ENCODE results near the gene SPATA13.

Gene SPATA13

DNA sequence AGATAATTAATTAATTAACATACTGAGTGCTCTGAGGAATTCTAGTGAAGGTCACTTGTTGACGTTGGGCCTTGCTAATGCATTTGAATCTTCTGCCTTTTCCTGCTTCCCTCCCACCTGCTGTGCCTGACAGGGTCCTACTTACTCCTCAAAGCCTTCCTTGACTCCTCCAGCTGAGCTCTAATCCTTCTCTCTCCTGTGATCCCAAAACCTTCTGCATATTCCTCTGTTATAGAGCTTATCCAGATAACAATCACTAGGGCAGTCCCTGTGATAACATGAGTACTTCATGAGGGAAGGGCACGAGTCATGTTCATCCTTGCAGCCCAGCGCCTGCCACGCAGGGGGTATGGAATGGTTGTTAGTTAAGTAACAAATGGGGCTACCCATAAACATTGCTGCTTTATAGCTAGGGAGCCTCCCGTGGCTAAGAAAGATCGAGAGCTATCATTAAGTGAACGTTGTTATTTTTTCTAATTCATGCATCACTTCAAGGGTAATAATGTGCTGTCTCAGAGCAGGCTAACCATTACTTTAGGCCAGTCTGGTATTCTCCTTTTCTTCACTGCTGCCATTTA, 19.1 kb upstream of the SPATA13 start:
- DNase-seq (ENCODE audit: low read depth): no peak

DNA sequence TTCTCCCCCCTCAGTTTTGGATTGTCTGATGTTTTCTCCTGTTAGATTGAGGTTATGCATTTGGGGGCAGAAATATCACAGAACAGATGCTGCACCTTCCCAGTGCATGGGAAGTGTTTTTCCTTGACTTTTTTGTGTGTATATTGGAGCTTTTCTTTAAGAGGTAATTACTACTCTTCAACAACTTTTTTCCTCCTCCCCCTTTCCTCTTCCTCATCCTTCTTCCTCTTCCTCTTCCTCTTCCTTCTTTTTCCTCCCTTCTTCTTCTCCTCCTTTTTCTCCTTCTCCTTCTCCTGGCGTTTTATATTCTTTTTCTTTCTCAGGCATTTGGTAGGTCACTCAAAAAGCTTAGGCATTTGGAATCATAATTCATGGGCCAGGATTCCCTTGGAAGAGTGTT, 18.1 kb upstream of the SPATA13 start:
- no peak for DNase-seq (ENCODE audit: low read depth)

DNA sequence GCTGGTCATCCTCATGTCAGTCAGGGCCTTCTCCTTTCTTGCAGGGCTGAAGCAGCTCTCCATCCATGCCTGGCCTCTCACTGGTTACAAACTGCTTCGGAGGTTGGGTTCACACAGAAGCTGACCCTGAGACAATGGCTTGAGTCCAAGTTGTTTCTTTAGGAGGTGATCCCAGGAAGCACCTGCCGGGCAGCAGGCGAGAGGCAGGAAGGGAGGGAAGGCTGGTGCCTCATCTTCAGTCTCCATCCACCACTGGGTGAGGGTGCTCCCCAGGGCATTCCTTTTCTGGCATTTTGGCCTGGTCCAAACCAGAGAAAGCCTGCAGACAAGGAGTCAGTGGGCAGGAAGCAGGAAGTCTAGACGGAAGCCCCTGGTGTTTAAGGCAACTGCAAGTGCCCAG, 17.6 kb upstream of the SPATA13 start:
- no peak for DNase-seq (ENCODE audit: low read depth)

DNA sequence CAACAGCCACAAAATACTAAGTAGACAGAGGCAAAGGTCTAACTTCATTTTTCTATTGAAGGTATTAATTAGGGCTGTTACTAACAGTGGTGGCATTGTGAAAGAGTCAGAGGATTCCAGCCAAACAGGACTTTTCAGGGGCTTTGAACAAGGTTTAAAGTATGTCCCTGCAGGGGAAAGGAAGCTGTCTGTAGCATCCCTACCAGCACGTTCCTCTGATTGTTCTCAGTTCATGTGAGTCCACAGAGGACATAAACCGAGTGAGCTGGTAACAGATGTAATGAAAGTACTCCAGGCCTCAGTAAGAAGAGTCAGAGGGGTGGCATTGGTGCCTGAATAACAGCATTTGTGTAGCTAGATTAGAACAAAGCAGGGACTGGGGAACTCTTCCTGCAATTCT, 15.3 kb upstream of the SPATA13 start:
- no peak for DNase-seq (ENCODE audit: low read depth)

DNA sequence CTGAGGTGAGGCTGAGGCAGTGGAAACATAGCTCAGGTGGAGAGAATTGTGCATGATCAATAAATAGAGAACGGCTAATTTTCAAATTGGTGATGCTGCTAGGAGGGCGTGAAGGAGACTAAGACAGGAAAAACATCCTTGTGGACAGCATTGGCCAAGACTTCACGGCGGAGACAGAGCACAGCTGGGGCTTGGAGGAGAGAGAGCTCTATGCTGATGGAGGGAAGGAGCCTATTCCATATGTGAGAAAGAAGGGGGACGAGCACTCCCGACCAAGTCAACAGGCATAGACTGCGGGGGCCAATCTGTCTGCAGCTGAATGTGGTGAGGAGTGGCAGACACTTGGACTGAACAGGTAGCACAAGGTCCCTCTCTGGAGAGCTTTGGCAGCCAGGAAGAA, 14.8 kb upstream of the SPATA13 start:
- DNase-seq (ENCODE audit: low read depth): no peak

DNA sequence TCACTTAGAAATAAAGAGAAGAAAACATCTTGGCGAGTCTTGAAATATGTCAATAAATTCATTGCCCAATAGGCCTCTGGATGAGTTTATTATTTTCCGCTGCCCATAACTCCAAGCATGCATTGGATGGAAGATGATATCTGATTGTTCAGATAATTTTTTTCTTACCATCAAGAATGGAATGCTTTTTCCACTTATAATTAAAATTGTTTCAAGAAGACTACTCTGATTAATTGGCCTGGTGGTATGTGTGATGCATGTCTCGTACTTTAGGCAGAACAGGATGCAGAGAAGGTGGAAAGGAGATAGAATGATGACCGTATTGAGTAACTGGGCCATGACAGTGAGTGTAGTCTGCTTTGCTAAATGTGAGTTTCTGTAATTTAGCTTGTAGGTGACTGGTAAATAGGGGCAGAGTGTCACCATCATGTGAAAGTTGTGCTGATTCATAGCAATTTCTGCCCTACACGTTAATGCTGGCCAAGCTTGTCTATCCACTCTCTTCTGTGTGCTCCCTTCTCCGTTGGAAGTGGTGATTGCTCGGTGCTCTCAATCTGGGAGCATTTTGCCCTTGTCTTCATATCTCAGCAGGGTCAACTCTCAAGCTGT, 13.5 kb upstream of the SPATA13 start:
- no peak for DNase-seq (ENCODE audit: low read depth)

DNA sequence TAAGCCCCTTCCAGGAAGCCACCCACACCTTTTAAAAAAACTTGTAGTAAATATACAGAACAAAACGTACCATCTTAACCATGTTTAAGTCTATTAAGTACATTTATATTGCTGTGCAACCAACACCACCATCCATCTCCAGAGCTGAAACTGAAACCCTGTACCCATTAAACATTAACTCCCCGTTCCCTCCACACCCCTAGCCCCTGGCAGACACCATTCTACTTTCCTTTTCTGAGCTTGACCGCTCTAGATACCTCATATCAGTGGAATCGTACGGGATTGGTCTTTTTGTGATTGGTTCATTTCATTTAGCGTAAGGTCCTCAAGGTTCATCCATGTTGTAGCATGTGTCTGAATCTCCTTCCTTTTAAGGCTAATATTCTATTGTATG, 13.0 kb upstream of the SPATA13 start:
- DNase-seq (ENCODE audit: low read depth): no peak

DNA sequence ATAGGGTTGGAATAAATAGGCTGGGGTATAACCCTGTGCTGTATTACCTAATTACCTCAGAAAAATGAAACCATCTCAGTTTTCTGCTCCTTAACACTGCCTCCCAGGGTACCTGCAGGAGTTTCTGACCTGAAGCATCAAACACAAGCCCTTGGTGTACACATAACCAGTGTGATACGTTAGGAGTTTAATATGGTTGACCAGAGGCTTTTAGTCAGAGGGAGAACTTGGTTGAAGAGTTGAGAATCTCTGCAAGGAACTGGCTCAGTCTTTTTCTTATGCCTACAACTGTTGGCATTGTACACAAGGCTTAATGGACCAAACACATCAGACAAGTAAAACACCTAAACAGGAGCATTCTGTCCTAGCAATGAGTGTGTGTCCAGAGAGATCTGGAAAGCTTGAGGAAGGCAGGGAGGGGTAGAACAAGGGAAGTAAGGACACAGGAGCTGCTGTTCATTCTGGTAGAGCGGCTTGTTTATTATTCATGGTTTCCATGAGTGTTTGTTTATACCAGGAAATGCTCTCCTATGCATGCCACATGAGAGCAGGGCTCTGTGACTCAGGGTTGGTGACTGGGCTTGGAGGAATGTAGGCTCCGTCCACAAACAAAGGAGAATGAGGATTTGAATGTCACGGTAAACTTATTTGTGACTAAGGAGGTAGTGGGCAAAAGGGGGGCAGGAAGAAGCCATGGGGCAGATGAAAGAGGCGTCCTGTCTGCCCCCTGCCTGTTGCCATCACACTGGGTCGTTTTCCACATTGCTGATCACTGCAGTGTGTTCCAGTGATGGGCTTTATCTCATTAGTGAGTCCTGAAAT, 11.9 kb upstream of the SPATA13 start:
- no peak for DNase-seq (ENCODE audit: low read depth)

DNA sequence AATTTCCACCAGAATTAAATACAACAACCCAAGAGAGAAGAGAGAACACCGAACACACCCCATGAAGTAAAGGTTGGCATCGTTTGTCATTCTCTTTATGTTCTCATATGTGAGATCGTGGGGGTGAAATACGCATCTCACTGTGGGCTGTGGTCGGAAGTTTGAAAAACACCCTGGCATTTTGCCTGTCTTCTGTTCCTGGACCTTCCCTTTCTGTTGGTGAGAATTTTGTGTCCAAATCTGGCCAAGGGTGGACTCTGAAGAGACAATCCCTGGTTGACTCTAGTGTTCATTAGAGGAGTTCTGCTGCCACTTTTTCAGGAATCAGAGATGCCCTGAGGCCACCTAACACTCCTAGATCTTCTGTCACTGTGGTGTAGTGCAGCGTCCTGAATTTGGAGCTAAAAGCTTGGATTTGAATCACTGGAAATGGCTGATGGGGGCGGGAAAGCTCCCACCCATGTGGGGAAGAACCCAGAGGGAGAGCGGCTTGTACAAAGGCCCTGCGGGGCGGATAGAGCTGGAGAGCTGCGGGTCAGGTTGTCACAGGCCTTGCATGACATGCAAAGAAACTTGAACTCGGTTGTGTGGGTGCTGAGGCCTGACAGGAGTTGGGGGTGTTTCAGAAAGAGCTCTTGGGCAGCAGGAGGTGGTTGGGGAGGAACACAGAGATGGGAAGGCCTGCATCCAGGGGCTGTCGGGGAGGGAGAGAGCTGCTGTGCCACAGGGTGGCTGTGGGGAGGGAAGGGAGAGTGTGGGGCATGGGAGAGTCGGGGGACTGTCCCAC, 11.1 kb upstream of the SPATA13 start:
- no peak for DNase-seq (ENCODE audit: low read depth)

DNA sequence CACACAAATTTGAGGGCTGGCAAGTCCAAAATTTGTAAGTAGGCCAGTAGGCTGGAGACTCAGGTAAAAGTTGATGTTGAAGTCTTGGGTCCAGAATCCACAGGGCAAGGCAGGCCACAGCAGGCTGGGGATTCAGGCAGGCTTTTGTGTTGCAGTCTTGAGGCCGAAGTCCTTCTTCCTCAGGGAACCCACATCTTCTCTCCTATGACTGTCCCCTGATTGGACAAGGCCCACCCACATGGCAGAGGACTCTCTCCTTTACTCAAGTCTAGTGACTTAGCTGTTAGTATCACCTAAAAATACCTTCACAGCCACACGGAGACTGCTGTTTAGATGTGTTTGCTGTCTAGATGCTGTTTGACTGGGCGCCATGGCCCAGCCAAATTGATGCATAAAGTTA, 9.9 kb upstream of the SPATA13 start:
- DNase-seq (ENCODE audit: low read depth): no peak

DNA sequence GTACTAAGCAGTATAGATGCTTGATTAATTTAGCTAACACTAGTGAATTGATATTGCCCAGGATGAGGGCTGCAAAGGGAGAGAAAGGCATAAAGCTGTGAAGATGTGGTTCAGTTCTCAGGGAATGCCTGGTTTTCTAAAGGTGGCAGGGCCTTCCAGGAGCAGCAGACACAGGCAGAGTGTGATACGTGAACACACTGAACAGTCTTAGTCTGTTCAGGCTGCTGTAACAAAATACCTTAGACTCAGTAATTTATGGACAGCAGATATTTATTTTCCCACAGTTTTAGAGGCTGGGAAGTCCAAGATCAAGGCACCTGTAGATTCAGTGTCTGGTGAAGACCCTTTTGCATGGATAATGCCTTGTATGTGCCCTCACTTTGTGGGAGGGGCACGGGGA, 8.7 kb upstream of the SPATA13 start:
- no peak for DNase-seq (ENCODE audit: low read depth)

DNA sequence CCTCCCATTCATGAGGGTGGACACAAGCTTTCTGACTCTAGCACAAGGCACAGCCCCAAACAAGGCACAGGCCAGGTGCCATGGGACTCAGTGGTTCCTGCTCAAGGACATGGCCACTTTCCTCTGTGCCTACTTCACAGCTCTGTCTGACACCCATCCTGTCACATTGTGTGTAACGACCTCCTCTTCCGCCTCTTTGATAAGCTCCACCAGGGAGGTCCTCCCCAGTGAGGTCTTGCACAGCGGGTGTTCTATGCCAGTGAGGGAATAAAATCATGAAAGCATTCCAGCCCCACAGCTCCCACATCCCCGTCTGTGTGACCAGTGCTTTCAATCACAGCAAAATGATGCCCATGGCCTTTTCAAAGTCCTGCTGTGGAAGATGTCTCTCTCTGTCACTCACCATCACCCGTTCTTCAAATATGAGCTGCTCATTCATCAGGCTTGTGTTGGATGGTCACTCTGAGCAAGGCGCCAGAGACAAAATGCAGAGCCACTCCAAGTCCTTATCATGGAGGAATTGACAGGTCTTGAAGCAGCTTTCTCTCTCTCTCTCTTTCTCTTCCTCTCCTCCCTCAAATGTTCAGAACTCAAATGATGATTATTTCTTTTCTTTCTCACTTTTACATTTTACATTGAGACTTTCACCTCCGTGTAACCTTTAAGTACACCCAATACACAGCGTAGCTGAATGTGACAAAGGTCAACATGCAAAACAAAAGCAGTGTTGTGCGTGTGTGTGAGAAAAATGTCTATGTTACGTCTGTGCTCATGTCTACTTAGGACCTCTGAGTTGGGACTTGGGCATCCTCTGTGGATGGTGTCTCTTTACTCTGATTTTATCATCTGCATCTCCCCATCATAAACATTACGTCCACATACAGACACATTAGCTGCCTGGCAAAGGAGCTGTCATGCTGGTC, 8.0 kb upstream of the SPATA13 start:
- DNase-seq (ENCODE audit: low read depth): no peak

DNA sequence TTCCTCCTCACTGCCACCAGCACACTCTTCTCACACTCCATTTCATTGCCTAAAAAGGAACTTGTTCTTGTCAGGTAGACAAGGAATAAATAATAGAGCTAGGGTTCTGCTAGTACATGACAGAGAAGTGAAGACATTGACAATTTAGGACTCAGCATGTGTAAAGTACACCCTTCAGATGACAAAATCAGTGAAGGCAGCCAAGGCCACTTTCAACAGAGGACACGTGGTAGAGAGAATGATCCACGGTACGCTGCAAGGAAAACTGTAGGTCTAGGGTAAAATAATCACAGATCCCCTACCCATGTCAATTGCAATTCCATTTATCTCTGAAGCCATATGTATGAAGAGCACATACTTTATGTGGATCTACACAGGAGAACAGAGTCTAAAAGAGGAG, 7.2 kb upstream of the SPATA13 start:
- DNase-seq (ENCODE audit: low read depth): no peak

DNA sequence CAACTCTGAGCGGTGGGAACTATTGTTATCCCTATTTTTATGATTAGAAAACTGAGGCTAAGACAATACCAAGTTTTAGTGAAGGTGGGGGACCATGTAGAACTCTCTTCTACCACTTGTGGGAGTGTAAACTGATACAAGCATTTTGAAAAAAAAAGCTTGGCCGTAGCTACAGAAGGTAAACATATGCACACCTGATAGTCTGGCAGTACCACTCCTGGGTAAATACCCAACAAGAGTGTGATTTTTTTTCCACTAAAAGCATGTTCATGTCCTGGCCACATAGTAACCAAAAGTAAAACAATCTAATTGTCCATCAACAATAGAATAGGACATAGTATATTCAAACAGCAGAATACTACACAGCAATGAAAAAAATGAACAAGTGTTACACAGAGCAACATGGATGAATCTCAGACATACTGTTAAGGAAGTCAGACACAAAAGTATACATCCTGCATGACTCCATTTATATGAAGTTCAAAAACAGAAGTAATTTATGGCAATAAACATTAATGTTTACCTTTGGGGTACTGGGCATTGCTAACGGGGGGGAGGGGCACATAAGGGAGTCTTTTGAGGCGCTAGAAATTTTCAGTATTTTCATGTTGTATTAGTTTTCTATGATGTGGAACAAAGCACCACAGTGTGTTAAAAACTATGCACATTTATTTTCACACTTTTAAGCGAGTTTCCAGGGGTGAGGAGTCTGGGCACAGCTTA, 6.4 kb upstream of the SPATA13 start:
- no peak for DNase-seq (ENCODE audit: low read depth)

DNA sequence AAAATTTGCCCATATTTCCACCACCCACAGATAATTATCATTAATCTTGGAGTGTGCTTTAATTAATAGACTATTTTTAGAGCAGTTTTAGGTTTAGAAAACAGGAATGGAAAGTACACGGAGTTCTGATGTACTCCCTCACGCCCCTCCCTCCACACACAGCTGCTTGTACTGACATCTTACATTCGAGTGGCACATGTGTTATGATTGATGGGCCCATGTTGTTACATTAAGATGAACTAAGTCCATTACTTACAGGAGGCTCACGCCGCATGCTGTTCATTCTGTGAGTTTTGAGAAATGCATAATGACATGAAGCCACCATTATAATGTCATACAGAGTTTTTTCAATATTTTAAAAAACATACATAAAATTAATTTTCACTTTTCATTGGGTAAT, 1.2 kb upstream of the SPATA13 start:
- DNase-seq (ENCODE audit: low read depth): no peak

DNA sequence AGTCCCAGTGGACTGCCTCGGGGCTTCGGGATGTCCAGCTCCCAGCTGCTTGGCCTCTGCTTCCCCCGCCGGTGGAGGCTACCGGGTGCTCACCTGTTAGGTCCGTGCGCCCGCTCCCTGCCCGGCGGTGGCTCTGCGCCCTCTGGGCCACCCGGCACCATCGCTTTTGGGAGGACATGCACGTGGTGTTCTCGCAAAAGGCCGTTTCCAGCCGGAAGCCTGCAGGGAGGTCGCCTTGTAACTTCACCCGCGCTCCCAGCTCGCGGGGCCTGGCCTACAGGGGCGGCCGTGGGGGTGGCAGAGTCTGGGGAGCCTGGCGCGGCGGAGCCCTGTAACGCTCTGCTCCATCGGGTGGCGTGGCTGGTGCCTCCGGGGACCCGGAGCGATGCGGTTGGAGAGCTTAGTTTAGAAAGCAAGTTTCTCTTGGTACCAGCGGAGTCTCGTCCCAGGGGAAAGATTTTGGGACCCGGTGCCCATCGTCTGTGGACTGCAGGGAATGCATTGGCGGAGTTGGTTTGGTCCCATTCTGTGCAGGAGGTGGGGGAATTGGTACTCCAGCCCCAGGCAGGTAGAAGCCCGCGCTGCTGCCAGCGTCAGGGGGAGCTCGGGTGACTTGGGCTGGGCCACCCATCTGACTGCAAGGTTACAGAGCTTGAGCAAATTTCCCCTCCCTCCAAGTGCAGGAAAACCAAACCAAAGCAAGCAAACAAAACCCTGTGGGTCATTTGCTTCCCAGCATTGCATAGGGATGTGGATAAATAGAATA, 673 bp downstream of the SPATA13 start:
- peak; percentile 11 for DNase-seq (ENCODE audit: low read depth)

DNA sequence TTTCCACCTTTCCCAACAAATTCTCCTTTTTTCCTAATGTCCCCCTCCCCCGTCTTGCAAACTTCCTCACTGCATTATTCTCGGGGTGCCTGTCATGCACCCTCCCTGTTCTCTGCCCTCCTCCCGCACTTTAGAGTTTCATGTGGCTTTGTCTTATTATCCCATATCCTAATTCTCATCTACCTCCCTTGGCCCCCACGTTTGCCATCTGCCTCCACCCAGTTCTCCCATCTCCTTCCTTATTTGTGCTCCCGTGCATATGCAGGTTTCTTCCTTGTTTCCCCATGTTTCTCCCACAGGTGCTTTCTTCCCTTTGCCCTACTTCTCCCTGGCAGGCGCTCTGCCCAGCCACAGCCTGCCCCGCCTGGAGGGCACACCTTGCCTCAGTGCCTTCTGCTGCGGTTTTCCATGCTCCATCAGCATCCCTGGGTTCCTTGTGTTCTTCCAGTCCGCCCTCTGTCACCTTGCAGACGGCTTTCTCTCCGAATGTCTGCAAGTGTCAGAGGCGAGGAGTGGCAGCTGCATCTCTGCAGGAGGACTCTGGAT, 1.5 kb downstream of the SPATA13 start:
- no peak for DNase-seq (ENCODE audit: low read depth)

DNA sequence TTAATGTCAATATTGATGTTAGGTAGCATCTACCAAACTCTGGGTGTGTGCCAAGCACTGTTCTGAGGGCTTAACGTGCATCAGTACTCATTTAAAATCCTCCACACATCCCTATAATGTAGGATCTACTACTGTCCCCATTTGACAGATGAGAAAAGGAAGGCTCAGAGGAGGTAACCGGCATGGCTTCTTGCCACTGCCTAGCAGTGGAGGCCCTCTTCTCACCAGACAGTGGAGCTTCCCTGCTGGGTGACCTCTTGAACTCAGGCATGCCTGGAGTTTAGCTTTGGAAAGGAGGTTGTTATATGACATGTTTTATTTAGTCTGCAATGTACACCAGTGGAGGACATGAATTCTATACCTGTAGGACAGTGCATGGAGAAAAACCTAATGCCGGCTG, 2.1 kb downstream of the SPATA13 start:
- no peak for DNase-seq (ENCODE audit: low read depth)

DNA sequence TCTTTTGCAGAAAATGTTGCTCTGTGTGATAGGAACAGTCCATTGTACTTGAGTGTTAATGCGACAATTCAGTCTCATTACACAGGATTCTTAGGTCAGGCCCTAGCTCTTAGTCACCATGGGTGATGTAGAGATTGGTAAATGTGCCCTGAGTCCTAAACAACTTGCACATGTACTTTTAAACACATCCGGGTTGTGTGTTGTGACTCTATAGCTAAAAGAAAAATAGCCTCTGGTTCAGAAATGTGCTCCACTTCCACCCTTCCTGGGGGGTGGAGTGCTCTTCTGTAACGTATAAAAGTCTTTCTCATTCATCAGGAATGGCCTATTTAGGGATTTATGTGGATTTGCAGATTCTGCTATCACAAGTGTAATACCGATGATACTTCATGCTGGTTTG, 5.2 kb downstream of the SPATA13 start:
- DNase-seq (ENCODE audit: low read depth): no peak

DNA sequence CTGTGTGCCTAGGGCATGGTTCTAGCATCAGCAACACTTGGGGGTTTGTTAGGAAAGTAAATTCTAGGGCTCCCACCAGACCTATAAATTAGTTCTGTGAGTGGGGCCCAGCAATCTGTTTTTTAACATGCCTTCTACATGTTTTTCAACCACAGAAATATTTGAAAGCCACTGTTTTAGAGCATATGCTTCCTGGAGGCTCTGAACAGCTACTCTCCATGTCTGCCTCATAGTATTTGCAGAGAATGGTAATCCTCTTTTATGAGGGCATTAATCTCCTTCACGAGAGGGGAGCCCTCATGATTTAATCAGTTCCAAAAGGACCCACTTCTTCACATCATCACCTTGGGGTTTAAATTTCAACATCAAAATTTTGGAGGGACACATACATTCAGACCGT, 6.0 kb downstream of the SPATA13 start:
- no peak for DNase-seq (ENCODE audit: low read depth)

Data from stimulated activated CD8-positive, alpha-beta memory T cell treated with anti-CD3 and anti-CD28 coated beads, Interleukin-15, amount 100 ng/mL, for 1 hour (primary cell).